Activated CD4-positive, alpha-beta T cell treated with anti-CD3 and anti-CD28 coated beads, Interleukin-2, amount 50 U/mL, for 48 hours (primary cell): Measurements from ENCODE around the gene NAGA.
"Not testable (repeated sequence)": the region's sequence is repeated elsewhere in the genome, so short reads cannot be mapped to it uniquely, and the experiment has no call there.

ENCODE experiments used
- DNase-seq, 2 experiments: peaks; one replicate each; pipeline ENCODE4 v3.0.0-alpha.2; 2020

The NAGA gene

GRCh38 chr22:42070517-42071422, at the start of gene NAGA:
Gene NAGA, minus strand, starts transcription at chr22:42070812. Its CDS starts 515 bp downstream, at chr22:42070297.
- peak; percentile 95 to 97 for DNase-seq

GRCh38 chr22:42116848-42117424, 46.3 kb upstream of the NAGA start:
- peak; percentile 19 to 23 for DNase-seq

GRCh38 chr22:42115420-42115830, 44.8 kb upstream of the NAGA start:
- not testable (repeated sequence) for DNase-seq

- DNase-seq = peak in 1 of 2 experiments; percentile 30
These were observed 44.1 kb upstream of the NAGA start for GRCh38 chr22:42114721-42115120.

- not testable (repeated sequence) for DNase-seq
These were observed 42.2 kb upstream of the NAGA start for GRCh38 chr22:42112793-42113192.

GRCh38 chr22:42111798-42112197, 41.2 kb upstream of the NAGA start:
- DNase-seq = no peak

- DNase-seq = no peak
These were observed 38.2 kb upstream of the NAGA start for GRCh38 chr22:42108848-42109247.

GRCh38 chr22:42104332-42104860, 33.8 kb upstream of the NAGA start:
- not testable (repeated sequence) for DNase-seq

GRCh38 chr22:42101199-42101598, 30.6 kb upstream of the NAGA start:
- DNase-seq = no peak

- peak in 1 of 2 experiments; percentile 20 for DNase-seq
These were observed 20.8 kb upstream of the NAGA start for GRCh38 chr22:42091455-42091782.

- DNase-seq = peak; percentile 96 to 98
These were observed 20.2 kb upstream of the NAGA start, which contains the start of gene NDUFA6 for GRCh38 chr22:42090596-42091454. Gene NDUFA6, minus strand, starts transcription at chr22:42090772. Its CDS starts 28 bp downstream, at chr22:42090744.

- DNase-seq = no peak
These were observed 15.4 kb upstream of the NAGA start for GRCh38 chr22:42086051-42086450.

GRCh38 chr22:42084874-42085273, 14.3 kb upstream of the NAGA start:
- no peak for DNase-seq

GRCh38 chr22:42083119-42083518, 12.5 kb upstream of the NAGA start:
- DNase-seq = no peak

GRCh38 chr22:42080287-42080686, 9.7 kb upstream of the NAGA start:
- DNase-seq = peak; percentile 22 to 34

GRCh38 chr22:42079319-42080251, 9.0 kb upstream of the NAGA start, which contains the start of gene SMDT1:
Gene SMDT1, plus strand, starts transcription at chr22:42079700. Its CDS starts 69 bp downstream, at chr22:42079769.
- peak; percentile 99 for DNase-seq

GRCh38 chr22:42078469-42079318, 8.1 kb upstream of the NAGA start:
- DNase-seq = no peak

- no peak for DNase-seq
These were observed 7.0 kb upstream of the NAGA start for GRCh38 chr22:42077486-42078125.

GRCh38 chr22:42076764-42077485, 6.3 kb upstream of the NAGA start:
- no peak for DNase-seq
